HCT116 (cell line): ENCODE measurements around the gene GALNT14. TPM values are rescaled to one million over a fixed set of nuclear protein-coding genes. Genes with fewer than 3 reads are reported as not detected.
"Not testable (repeated sequence)": the region's sequence is repeated elsewhere in the genome, so short reads cannot be mapped to it uniquely, and the experiment has no call there.

Experiments used
- ATAC-seq: fragments of 200-7000 bp; cut with Tn5 transposase; 2 replicates; pipeline ENCODE4 v1.9.1; 2020; ENCODE audit warnings: mild to moderate bottlenecking, moderate library complexity
- BruUV-seq: library from RNA; stranded (reverse); fragments of 400-500 nt; replicated peaks from 2 replicates; lab custom pipeline; 2021; lab: Mats Ljungman, UMichigan
- CTCF ChIA-PET: fragments of 300-600 bp; sonication (Branson Sonifier 250); formaldehyde crosslinking; loops from one replicate; lab custom pipeline; 2021; ENCODE audit warnings: antibody characterized with exemption; lab: Charles Lee
- POLR2A ChIA-PET: fragments of 300-600, 350-600 bp; sonication (Branson Sonifier 250); formaldehyde crosslinking; loops from one replicate; lab custom pipeline; 2021; ENCODE audit warnings: antibody characterized with exemption; lab: Charles Lee
- RAD21 ChIA-PET, 2 experiments: fragments of 300-600 bp; sonication (Branson Sonifier 250); formaldehyde crosslinking; loops; one replicate each; lab custom pipeline; 2023; ENCODE audit warnings: low total read pairs in 2 of 2; ENCODE audit not compliant: uncharacterized antibody in 2 of 2, unreplicated experiment in 2 of 2, low non-redundant PET in 1 of 2; lab: Charles Lee
- DNase-seq: peaks from one replicate; pipeline ENCODE4 v3.0.0-alpha.2; 2010; ENCODE audit warnings: low read depth, low spot score
- H2AFZ ChIP-seq: fragments of 200-600 bp; shearing (Covaris generic), sonication (generic); 2 replicates; pipeline ENCODE4 v1.6.1; 2017; ENCODE audit warnings: low read depth, mixed run types, mixed read lengths, antibody characterized with exemption, low read length; ENCODE audit not compliant: poor library complexity, severe bottlenecking
- H3K27ac ChIP-seq: 2 replicates; pipeline ENCODE4 v1.5.1; 2012; ENCODE audit warnings: low read depth, low read length
- H3K27me3 ChIP-seq: fragments of 200-600 bp; sonication (generic); 2 replicates; pipeline ENCODE4 v1.6.1; 2016; ENCODE audit warnings: mixed run types, low read length, mixed read lengths; ENCODE audit not compliant: insufficient read depth
- H3K36me3 ChIP-seq, 2 experiments: fragments of 200-500 bp in 1 of 2; fragments of 200-600 bp in 1 of 2; sonication (Bioruptor generic) in 1 of 2; sonication (generic) in 1 of 2; 2 replicates each; pipeline versions ENCODE4 v1.5.1 to v1.6.1; 2014 to 2016; ENCODE audit warnings: low read length in 2 of 2, inconsistent platforms in 1 of 2, mixed read lengths in 1 of 2, mixed run types in 1 of 2; ENCODE audit not compliant: insufficient read depth in 2 of 2, control insufficient read depth in 1 of 2
- H3K4me1 ChIP-seq, 2 experiments: fragments of 200-600 bp in 1 of 2; sonication (generic) in 1 of 2; 2 replicates each; pipeline versions ENCODE4 v1.5.1 to v1.6.1; 2012 to 2017; ENCODE audit warnings: low read length in 2 of 2, inconsistent platforms in 1 of 2, mild to moderate bottlenecking in 1 of 2, mixed read lengths in 1 of 2, mixed run types in 1 of 2, moderate library complexity in 1 of 2; ENCODE audit not compliant: insufficient read depth in 2 of 2, control insufficient read depth in 1 of 2
- H3K4me2 ChIP-seq: fragments of 200-600 bp; sonication (generic); 2 replicates; pipeline ENCODE4 v1.6.1; 2017; ENCODE audit warnings: mixed run types, low read length, mixed read lengths
- H3K4me3 ChIP-seq, 2 experiments: fragments of 200-600 bp in 1 of 2; sonication (generic) in 1 of 2; replicated peaks in 1 of 2; 2 replicates each; pipeline ENCODE4 v1.5.1; 2011 to 2016; ENCODE audit warnings: low read length in 2 of 2, control low read depth in 1 of 2, low read depth in 1 of 2, mild to moderate bottlenecking in 1 of 2, mixed read lengths in 1 of 2, mixed run types in 1 of 2
- H3K79me2 ChIP-seq: fragments of 200-600 bp; sonication (generic); 2 replicates; pipeline ENCODE4 v1.6.1; 2017; ENCODE audit warnings: mild to moderate bottlenecking, mixed run types, low read length, moderate library complexity, mixed read lengths; ENCODE audit not compliant: insufficient read depth
- H3K9ac ChIP-seq: fragments of 200-600 bp; sonication (generic); 2 replicates; pipeline ENCODE4 v1.6.1; 2016; ENCODE audit warnings: low read length, mixed read lengths
- H3K9me2 ChIP-seq: fragments of 200-600 bp; sonication (generic), shearing (Covaris generic); 2 replicates; pipeline ENCODE4 v1.6.1; 2017; ENCODE audit warnings: mixed run types, mild to moderate bottlenecking, moderate library complexity; ENCODE audit not compliant: insufficient read depth
- H3K9me3 ChIP-seq, 2 experiments: fragments of 200-500 bp in 1 of 2; fragments of 200-600 bp in 1 of 2; sonication (Bioruptor generic) in 1 of 2; sonication (generic) in 1 of 2; 2 replicates each; pipeline ENCODE4 v1.6.1; 2014 to 2017; ENCODE audit warnings: low read length in 2 of 2, mixed read lengths in 2 of 2, inconsistent platforms in 1 of 2, low read depth in 1 of 2, mild to moderate bottlenecking in 1 of 2, mixed run types in 1 of 2, moderate library complexity in 1 of 2; ENCODE audit not compliant: control insufficient read depth in 1 of 2, insufficient read depth in 1 of 2
- H4K20me1 ChIP-seq: fragments of 200-600 bp; sonication (generic), shearing (Covaris generic); 2 replicates; pipeline ENCODE4 v1.6.1; 2017; ENCODE audit warnings: mixed run types, mild to moderate bottlenecking, moderate library complexity; ENCODE audit not compliant: insufficient read depth
- EGR1 ChIP-seq: IDR thresholded peaks from 2 replicates; pipeline ENCODE4 v1.6.1; 2012; ENCODE audit warnings: low read depth
- ELF1 ChIP-seq: IDR thresholded peaks from 2 replicates; pipeline ENCODE4 v1.6.1; 2012; ENCODE audit warnings: low read depth, borderline replicate concordance
- EZH2phosphoT487 ChIP-seq: fragments of 200-600 bp; IDR thresholded peaks from 2 replicates; pipeline ENCODE4 v1.6.1; 2018; ENCODE audit warnings: antibody characterized with exemption, borderline replicate concordance
- FOSL1 ChIP-seq: IDR thresholded peaks from 2 replicates; pipeline ENCODE4 v1.6.1; 2012; ENCODE audit warnings: low read depth
- JUND ChIP-seq: IDR thresholded peaks from 2 replicates; pipeline ENCODE4 v1.6.1; 2012
- POLR2AphosphoS5 ChIP-seq: IDR thresholded peaks from 2 replicates; pipeline ENCODE4 v1.6.1; 2011; ENCODE audit warnings: mild to moderate bottlenecking, low read depth, low read length, moderate library complexity
- REST ChIP-seq: IDR thresholded peaks from 2 replicates; pipeline ENCODE4 v1.6.1; 2012; ENCODE audit warnings: low read depth
- SP1 ChIP-seq: IDR thresholded peaks from 2 replicates; pipeline ENCODE4 v1.6.1; 2012; ENCODE audit warnings: low read depth
- YY1 ChIP-seq: IDR thresholded peaks from 2 replicates; pipeline ENCODE4 v1.6.1; 2011; ENCODE audit warnings: low read length, low read depth, moderate library complexity, mild to moderate bottlenecking; ENCODE audit not compliant: insufficient replicate concordance; ENCODE audit errors: extremely low read depth
- ZBTB33 ChIP-seq: IDR thresholded peaks from 2 replicates; pipeline ENCODE4 v1.6.1; 2011; ENCODE audit warnings: mild to moderate bottlenecking, low read length, moderate library complexity; ENCODE audit not compliant: insufficient replicate concordance; ENCODE audit errors: extremely low read depth
- intact Hi-C: fragments of 100-400 bp; cut with micrococcal nuclease; formaldehyde crosslinking; loops from 2 replicates; pipeline ENCODE4 v1.10.0; 2022
- total RNA-seq: library from RNA; stranded (reverse); gene quantifications from one replicate; pipeline ENCODE4 v1.2.1, GENCODE V29; 2021; ENCODE audit not compliant: unreplicated experiment

The GALNT14 gene
- total RNA-seq, 1 experiment from 2014 or later, result 11.2 TPM

- Histone ChIP-seq H3K4me1 (no peaks in the 10 kb centered on the region), H3K27ac (no peak overlapping the region), H3K9ac (no peak overlapping the region), H3K79me2 (no peaks in the 10 kb centered on the region), H2AFZ (no peak overlapping the region), H4K20me1 (no peaks in the 10 kb centered on the region), H3K36me3 (no peaks in the 10 kb centered on the region), H3K9me3 (no peaks in the 10 kb centered on the region), H3K4me2 (no peak overlapping the region), H3K4me3 (no peak overlapping the region), H3K27me3 (peaks cover 40% of the 10 kb centered on the region), H3K9me2 (no peaks in the 10 kb centered on the region)
- ATAC-seq (no peak), DNase-seq (no peak)
- ChIA-PET RAD21 (no interaction called here), CTCF (no interaction called here), POLR2A (no interaction called here)
- TF ChIP-seq FOSL1 (no peak), EGR1 (no peak), SP1 (no peak), REST (no peak), EZH2phosphoT487 (no peak), JUND (no peak), ELF1 (no peak), ZBTB33 (no peak), POLR2AphosphoS5 (no peak), YY1 (no peak)
- intact Hi-C loops, result no loop called here
- no TSS peak for BruUV-seq
Measured at GRCh38 chr2:31187166-31187565, 48.9 kb upstream of the GALNT14 start.

- H3K27ac ChIP-seq, H3K4me2 ChIP-seq, H3K79me2 ChIP-seq, intact Hi-C loops, ATAC-seq, DNase-seq, H3K9ac ChIP-seq, H3K36me3 ChIP-seq, BruUV-seq, H4K20me1 ChIP-seq, CTCF ChIA-PET, H3K9me3 ChIP-seq, H3K9me2 ChIP-seq, H3K4me1 ChIP-seq, RAD21 ChIA-PET, H3K4me3 ChIP-seq, POLR2A ChIA-PET, H2AFZ ChIP-seq: not testable (repeated sequence)
- peaks cover 42% of the 10 kb centered on the region for H3K27me3 ChIP-seq
Measured at GRCh38 chr2:31183973-31184372, 45.7 kb upstream of the GALNT14 start.
